ENCODE results near the gene ATXN7.

Gene ATXN7

DNA sequence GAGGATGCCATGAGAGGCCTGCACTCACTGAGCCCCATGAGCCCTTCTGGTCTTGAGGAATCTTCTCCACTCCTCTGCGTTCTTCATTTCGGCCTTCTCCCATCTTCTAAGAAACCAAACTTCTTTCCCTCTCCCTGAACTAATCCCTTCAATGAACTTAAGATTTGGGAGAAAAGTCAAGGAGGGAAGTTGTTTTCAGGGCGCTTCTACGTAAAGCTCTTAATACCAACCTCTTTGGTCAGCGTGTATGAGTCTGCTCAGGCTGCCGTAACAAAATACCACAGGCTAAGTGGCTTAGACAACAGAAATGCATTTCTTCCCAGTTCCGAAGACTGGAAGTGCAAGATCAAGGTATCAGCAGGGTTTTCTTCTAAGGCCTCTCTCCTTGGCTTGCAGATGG, 173.4 kb downstream of the ATXN7 start:
- Histone ChIP-seq H3K27ac (ENCODE audit: low read length) (no peak overlapping the region), H3K9ac (ENCODE audit: low read length) (no peak overlapping the region), H3K9me3 (replicated peaks; ENCODE audit: insufficient read depth, low read length) (no peaks in the 10 kb centered on the region), H2AFZ (ENCODE audit: low read length) (no peak overlapping the region), H3K4me1 (ENCODE audit: low read length) (no peaks in the 10 kb centered on the region), H3K4me2 (ENCODE audit: low read depth, low read length) (no peak overlapping the region), H3K4me3 (ENCODE audit: low read length) (no peak overlapping the region), H4K20me1 (ENCODE audit: insufficient read depth, low read length) (no peaks in the 10 kb centered on the region), H3K9me2 (replicated peaks; ENCODE audit: insufficient read depth, low read length) (no peaks in the 10 kb centered on the region), H3K79me2 (ENCODE audit: low read length) (no peaks in the 10 kb centered on the region), H3F3A (ENCODE audit: insufficient read depth, low read length) (no peaks in the 10 kb centered on the region), H3K36me3 (replicated peaks; ENCODE audit: insufficient read depth, low read length) (no peaks in the 10 kb centered on the region), H3K27me3 (replicated peaks; ENCODE audit: insufficient read depth, low read length) (no peaks in the 10 kb centered on the region)
- DNase-seq = no peak
- TF ChIP-seq EZH2phosphoT487 (IDR thresholded peaks at IDR 0.05; ENCODE audit: low read length) = no peak
- TF ChIP-seq, protein P1, sequence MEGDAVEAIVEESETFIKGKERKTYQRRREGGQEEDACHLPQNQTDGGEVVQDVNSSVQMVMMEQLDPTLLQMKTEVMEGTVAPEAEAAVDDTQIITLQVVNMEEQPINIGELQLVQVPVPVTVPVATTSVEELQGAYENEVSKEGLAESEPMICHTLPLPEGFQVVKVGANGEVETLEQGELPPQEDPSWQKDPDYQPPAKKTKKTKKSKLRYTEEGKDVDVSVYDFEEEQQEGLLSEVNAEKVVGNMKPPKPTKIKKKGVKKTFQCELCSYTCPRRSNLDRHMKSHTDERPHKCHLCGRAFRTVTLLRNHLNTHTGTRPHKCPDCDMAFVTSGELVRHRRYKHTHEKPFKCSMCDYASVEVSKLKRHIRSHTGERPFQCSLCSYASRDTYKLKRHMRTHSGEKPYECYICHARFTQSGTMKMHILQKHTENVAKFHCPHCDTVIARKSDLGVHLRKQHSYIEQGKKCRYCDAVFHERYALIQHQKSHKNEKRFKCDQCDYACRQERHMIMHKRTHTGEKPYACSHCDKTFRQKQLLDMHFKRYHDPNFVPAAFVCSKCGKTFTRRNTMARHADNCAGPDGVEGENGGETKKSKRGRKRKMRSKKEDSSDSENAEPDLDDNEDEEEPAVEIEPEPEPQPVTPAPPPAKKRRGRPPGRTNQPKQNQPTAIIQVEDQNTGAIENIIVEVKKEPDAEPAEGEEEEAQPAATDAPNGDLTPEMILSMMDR (IDR thresholded peaks at IDR 0.05; ENCODE audit: low read length) = no peak
- TF ChIP-seq EZH2 (optimal IDR thresholded peaks at IDR 0.05; ENCODE audit: low read depth, low read length) = no peak

DNA sequence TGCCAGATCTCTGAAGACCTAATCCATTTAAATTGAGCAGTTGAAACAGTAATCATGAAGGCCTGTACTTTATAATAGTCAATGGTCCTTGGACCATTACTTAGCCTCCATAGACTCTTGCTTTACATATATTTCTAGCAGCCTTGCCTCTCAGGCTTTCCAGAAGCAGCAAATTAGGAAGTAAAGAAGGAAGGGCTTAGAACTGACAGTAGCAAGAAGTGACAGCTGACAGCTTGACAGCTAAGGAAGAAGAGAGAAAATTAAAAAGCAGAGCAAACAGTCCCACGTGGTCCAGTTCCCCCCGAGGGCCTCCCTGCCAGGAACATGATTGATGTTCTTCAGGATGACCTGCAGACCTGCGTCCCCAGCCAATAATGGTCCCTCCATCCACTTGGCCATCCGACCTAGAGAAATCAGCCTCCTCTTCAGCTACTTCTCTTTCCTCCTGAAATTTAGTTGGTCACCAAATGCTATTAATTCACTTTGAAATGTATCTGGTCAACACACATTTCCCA, 174.6 kb downstream of the ATXN7 start:
- no peak for DNase-seq
- Histone ChIP-seq H3K9ac (ENCODE audit: low read length) (no peak overlapping the region), H3K27ac (ENCODE audit: low read length) (no peak overlapping the region)

DNA sequence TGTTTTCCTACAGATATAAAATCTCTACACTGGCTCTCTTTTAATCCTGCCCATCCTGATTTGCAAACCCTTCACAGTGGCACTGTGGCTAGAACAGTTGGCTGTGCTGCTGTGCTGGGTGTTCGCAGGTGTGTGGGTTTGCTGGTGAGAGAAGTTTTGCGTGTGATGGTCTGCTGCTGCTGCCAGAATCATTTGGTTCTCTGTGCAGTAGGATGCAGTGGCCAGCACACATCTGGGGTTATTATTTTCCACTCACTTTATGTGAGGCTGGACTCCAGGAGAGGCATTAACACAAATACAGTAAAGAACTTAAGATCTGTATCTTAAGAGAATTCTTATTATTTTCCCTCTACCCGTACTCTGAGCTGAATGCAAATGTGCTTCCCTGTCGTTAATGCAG, 175.7 kb downstream of the ATXN7 start:
- DNase-seq = no peak
- no peak overlapping the region for H3K9ac ChIP-seq (ENCODE audit: low read length)
- H3K4me3 ChIP-seq (ENCODE audit: low read length) = no peak overlapping the region
- no peaks in the 10 kb centered on the region for H3F3A ChIP-seq (ENCODE audit: insufficient read depth, low read length)
- H3K9me3 ChIP-seq (replicated peaks; ENCODE audit: insufficient read depth, low read length) = no peaks in the 10 kb centered on the region
- H3K9me2 ChIP-seq (replicated peaks; ENCODE audit: insufficient read depth, low read length) = no peaks in the 10 kb centered on the region
- no peak overlapping the region for H2AFZ ChIP-seq (ENCODE audit: low read length)
- no peaks in the 10 kb centered on the region for H4K20me1 ChIP-seq (ENCODE audit: insufficient read depth, low read length)
- no peaks in the 10 kb centered on the region for H3K36me3 ChIP-seq (replicated peaks; ENCODE audit: insufficient read depth, low read length)
- H3K79me2 ChIP-seq (ENCODE audit: low read length) = no peaks in the 10 kb centered on the region
- H3K4me1 ChIP-seq (ENCODE audit: low read length) = no peaks in the 10 kb centered on the region
- no peaks in the 10 kb centered on the region for H3K27me3 ChIP-seq (replicated peaks; ENCODE audit: insufficient read depth, low read length)
- H3K4me2 ChIP-seq (ENCODE audit: low read depth, low read length) = no peak overlapping the region
- TF ChIP-seq EZH2 (optimal IDR thresholded peaks at IDR 0.05; ENCODE audit: low read depth, low read length) = no peak
- no peak for TF ChIP-seq EZH2phosphoT487 (IDR thresholded peaks at IDR 0.05; ENCODE audit: low read length)
- TF ChIP-seq, protein P1 (IDR thresholded peaks at IDR 0.05; ENCODE audit: low read length) = no peak
- H3K27ac ChIP-seq (ENCODE audit: low read length) = no peak overlapping the region

More for the DNA sequence above, 174.6 kb downstream of the ATXN7 start:
- no peak overlapping the region for H2AFZ ChIP-seq (ENCODE audit: low read length)
- H3K4me1 ChIP-seq (ENCODE audit: low read length) = no peaks in the 10 kb centered on the region
- H3K36me3 ChIP-seq (replicated peaks; ENCODE audit: insufficient read depth, low read length) = no peaks in the 10 kb centered on the region
- no peaks in the 10 kb centered on the region for H4K20me1 ChIP-seq (ENCODE audit: insufficient read depth, low read length)
- H3K4me2 ChIP-seq (ENCODE audit: low read depth, low read length) = no peak overlapping the region
- no peaks in the 10 kb centered on the region for H3K9me2 ChIP-seq (replicated peaks; ENCODE audit: insufficient read depth, low read length)
- H3K9me3 ChIP-seq (replicated peaks; ENCODE audit: insufficient read depth, low read length) = no peaks in the 10 kb centered on the region
- H3K4me3 ChIP-seq (ENCODE audit: low read length) = no peak overlapping the region
- H3F3A ChIP-seq (ENCODE audit: insufficient read depth, low read length) = no peaks in the 10 kb centered on the region
- H3K79me2 ChIP-seq (ENCODE audit: low read length) = no peaks in the 10 kb centered on the region
- H3K27me3 ChIP-seq (replicated peaks; ENCODE audit: insufficient read depth, low read length) = no peaks in the 10 kb centered on the region
- TF ChIP-seq, protein P1 (IDR thresholded peaks at IDR 0.05; ENCODE audit: low read length) = no peak
- TF ChIP-seq EZH2phosphoT487 (IDR thresholded peaks at IDR 0.05; ENCODE audit: low read length) (no peak), EZH2 (optimal IDR thresholded peaks at IDR 0.05; ENCODE audit: low read depth, low read length) (no peak)

All from MM.1S (cell line).